IMR-90 (cell line): ENCODE results near the gene TSPAN16. TPM values are rescaled to one million over a fixed set of nuclear protein-coding genes. Genes with fewer than 3 reads are reported as not detected.
A peak's percentile ranks its signal among the peaks of the same experiment; 100 is the strongest.

Experiments
- ATAC-seq: fragments of 200-7000 bp; cut with Tn5 transposase; 2 replicates; pipeline ENCODE4 v1.9.1; 2020; ENCODE audit warnings: low read depth, mild to moderate bottlenecking, moderate library complexity
- BruUV-seq: library from RNA; stranded (reverse); fragments of 400-500 nt; replicated peaks from 2 replicates; lab custom pipeline; 2021; lab: Mats Ljungman, UMichigan
- CTCF ChIA-PET: fragments of 300-600 bp; formaldehyde crosslinking; extraction: SDS; loops from one replicate; lab custom pipeline; 2021; ENCODE audit warnings: antibody characterized with exemption; lab: Yijun Ruan, JAX
- POLR2A ChIA-PET: fragments of 300-600 bp; sonication (Branson Sonifier 250); formaldehyde crosslinking; loops from one replicate; lab custom pipeline; 2022; ENCODE audit warnings: antibody characterized with exemption; ENCODE audit not compliant: unreplicated experiment; lab: Charles Lee
- DNase-seq: peaks from one replicate; pipeline ENCODE4 v3.0.0; 2013
- H2AFZ ChIP-seq: replicated peaks from 2 replicates; pipeline ENCODE3; 2013; ENCODE audit warnings: low read length, mild to moderate bottlenecking; ENCODE audit not compliant: poor library complexity
- H2AK5ac ChIP-seq: 2 replicates; pipeline ENCODE4 v1.6.1; 2013; ENCODE audit warnings: low read depth, low read length, inconsistent platforms
- H2AK9ac ChIP-seq: replicated peaks from 2 replicates; pipeline ENCODE3; 2013; ENCODE audit warnings: mild to moderate bottlenecking, low read depth, low read length, moderate library complexity; ENCODE audit not compliant: poor library complexity
- H2BK120ac ChIP-seq: 2 replicates; pipeline ENCODE4 v1.6.1; 2013; ENCODE audit warnings: low read depth, low read length, inconsistent platforms
- H2BK15ac ChIP-seq: 3 replicates; pipeline ENCODE4 v1.6.1; 2013; ENCODE audit warnings: low read depth, low read length, inconsistent platforms
- H2BK20ac ChIP-seq: 2 replicates; pipeline ENCODE4 v1.6.1; 2013; ENCODE audit warnings: low read depth, mild to moderate bottlenecking, inconsistent platforms, low read length, moderate library complexity
- H2BK5ac ChIP-seq: 2 replicates; pipeline ENCODE4 v1.6.1; 2013; ENCODE audit warnings: mild to moderate bottlenecking, low read depth, low read length, inconsistent platforms; ENCODE audit not compliant: poor library complexity, severe bottlenecking
- H3K14ac ChIP-seq: replicated peaks from 2 replicates; pipeline ENCODE4 v1.6.1; 2013; ENCODE audit warnings: low read depth, low read length, inconsistent platforms
- H3K18ac ChIP-seq: 2 replicates; pipeline ENCODE4 v1.6.1; 2013; ENCODE audit warnings: low read depth, low read length, control low read depth
- H3K23ac ChIP-seq: 2 replicates; pipeline ENCODE4 v1.6.1; 2013; ENCODE audit warnings: low read depth, low read length, inconsistent platforms
- H3K27ac ChIP-seq: 2 replicates; pipeline ENCODE4 v1.5.1; 2013; ENCODE audit warnings: mild to moderate bottlenecking, control low read depth, low read length; ENCODE audit not compliant: insufficient read depth
- H3K27me3 ChIP-seq: 2 replicates; pipeline ENCODE4 v1.6.1; 2013; ENCODE audit warnings: low read length; ENCODE audit not compliant: control insufficient read depth, insufficient read depth
- H3K36me3 ChIP-seq: 2 replicates; pipeline ENCODE4 v1.6.1; 2013; ENCODE audit warnings: low read length, mixed read lengths; ENCODE audit not compliant: control insufficient read depth, insufficient read depth
- H3K4ac ChIP-seq: 2 replicates; pipeline ENCODE4 v1.6.1; 2013; ENCODE audit warnings: low read depth, low read length, inconsistent platforms
- H3K4me1 ChIP-seq: 2 replicates; pipeline ENCODE4 v1.6.1; 2013; ENCODE audit warnings: low read length, mixed read lengths; ENCODE audit not compliant: control insufficient read depth, insufficient read depth
- H3K4me2 ChIP-seq: 2 replicates; pipeline ENCODE4 v1.6.1; 2013; ENCODE audit warnings: low read depth, mild to moderate bottlenecking, control low read depth, low read length, moderate library complexity
- H3K4me3 ChIP-seq: 2 replicates; pipeline ENCODE4 v1.5.1; 2013; ENCODE audit warnings: low read depth, mild to moderate bottlenecking, control low read depth, low read length, moderate library complexity; ENCODE audit not compliant: insufficient read depth
- H3K56ac ChIP-seq: 2 replicates; pipeline ENCODE4 v1.6.1; 2013; ENCODE audit warnings: low read length, inconsistent platforms; ENCODE audit not compliant: insufficient read depth; ENCODE audit errors: extremely low read depth
- H3K79me1 ChIP-seq, 2 experiments: 2 replicates each; pipeline ENCODE4 v1.6.1; 2013; ENCODE audit warnings: low read length in 2 of 2, inconsistent platforms in 1 of 2, low read depth in 1 of 2
- H3K9ac ChIP-seq: 2 replicates; pipeline ENCODE4 v1.6.1; 2013; ENCODE audit warnings: low read depth, low read length, control low read depth
- H3K9me1 ChIP-seq: 2 replicates; pipeline ENCODE4 v1.6.1; 2013; ENCODE audit warnings: low read length, inconsistent platforms; ENCODE audit not compliant: insufficient read depth
- H3K9me3 ChIP-seq: 2 replicates; pipeline ENCODE4 v1.6.1; 2013; ENCODE audit warnings: low read length; ENCODE audit not compliant: control insufficient read depth, insufficient read depth
- H4K20me1 ChIP-seq: 2 replicates; pipeline ENCODE4 v1.6.1; 2013; ENCODE audit warnings: low read length, inconsistent platforms; ENCODE audit not compliant: insufficient read depth
- H4K5ac ChIP-seq: 2 replicates; pipeline ENCODE4 v1.6.1; 2013; ENCODE audit warnings: mild to moderate bottlenecking, low read depth, low read length, control low read depth
- H4K8ac ChIP-seq, 2 experiments: 2 replicates each; pipeline ENCODE4 v1.6.1; 2013; ENCODE audit warnings: low read depth in 2 of 2, low read length in 2 of 2, control low read depth in 1 of 2, inconsistent platforms in 1 of 2
- H4K91ac ChIP-seq: 2 replicates; pipeline ENCODE4 v1.6.1; 2013; ENCODE audit warnings: low read depth, low read length, inconsistent platforms; ENCODE audit not compliant: insufficient read depth
- BHLHE40 ChIP-seq: fragments of 150-350 bp; IDR thresholded peaks from 2 replicates; pipeline ENCODE4 v1.6.1; 2016; ENCODE audit warnings: mild to moderate bottlenecking, low read depth, low read length
- CEBPB ChIP-seq: IDR thresholded peaks from 2 replicates; pipeline ENCODE4 v1.6.1; 2012; ENCODE audit warnings: low read depth, low read length, improper control_type of control experiment
- FOS ChIP-seq: fragments of 150-350 bp; IDR thresholded peaks from 2 replicates; pipeline ENCODE4 v1.6.1; 2016; ENCODE audit warnings: low read depth, low read length
- MAZ ChIP-seq: IDR thresholded peaks from 2 replicates; pipeline ENCODE4 v1.6.1; 2012; ENCODE audit warnings: low read depth, mild to moderate bottlenecking, low read length, improper control_type of control experiment, moderate library complexity, borderline replicate concordance
- MXI1 ChIP-seq: IDR thresholded peaks from 2 replicates; pipeline ENCODE4 v1.6.1; 2012; ENCODE audit warnings: low read depth, mild to moderate bottlenecking, low read length, moderate library complexity, borderline replicate concordance
- NFE2L2 ChIP-seq: fragments of 150-350 bp; IDR thresholded peaks from 2 replicates; pipeline ENCODE4 v1.6.1; 2016; ENCODE audit warnings: low read depth, mild to moderate bottlenecking, low read length
- POLR2A ChIP-seq: IDR thresholded peaks from 2 replicates; pipeline ENCODE4 v1.6.1; 2012; ENCODE audit warnings: mild to moderate bottlenecking, low read depth, low read length
- RAD21 ChIP-seq: IDR thresholded peaks from 2 replicates; pipeline ENCODE4 v1.6.1; 2012; ENCODE audit warnings: low read length, improper control_type of control experiment
- RCOR1 ChIP-seq: IDR thresholded peaks from 2 replicates; pipeline ENCODE4 v1.6.1; 2012; ENCODE audit warnings: mild to moderate bottlenecking, low read length, improper control_type of control experiment; ENCODE audit not compliant: insufficient replicate concordance
- RFX5 ChIP-seq: IDR thresholded peaks from 2 replicates; pipeline ENCODE4 v1.8.0; 2012; ENCODE audit warnings: low read depth, mild to moderate bottlenecking, low read length, moderate library complexity
- WGBS, 2 experiments: methylation state at CpG; one replicate each; pipeline versions ENCODE4 v1.1.5 to v1.1.7; 2013; ENCODE audit warnings: missing lambda C conversion rate in 2 of 2; ENCODE audit not compliant: insufficient read length in 1 of 2; ENCODE audit errors: extremely low coverage in 2 of 2; 5-methylcytosine and 5-hydroxymethylcytosine counted together
- dilution Hi-C: fragments of 300-500 bp; cut with HindIII; formaldehyde crosslinking; loops from one replicate; pipeline ENCODE4 v1.14.3; 2018; ENCODE audit warnings: low sequenced_read_pairs; ENCODE audit not compliant: unreplicated experiment
- in situ Hi-C: fragments of 300-500 bp; cut with MboI; formaldehyde crosslinking; loops from 3 replicates; pipeline ENCODE4 v1.14.3; 2019; ENCODE audit warnings: low sequenced_read_pairs, inconsistent platforms, mixed read lengths
- intact Hi-C: fragments of 100-400 bp; cut with micrococcal nuclease; formaldehyde crosslinking; loops from 2 replicates; pipeline ENCODE4 v1.10.0; 2022
- polyA plus RNA-seq, 3 experiments: library from polyadenylated mRNA; depleted of rRNA; stranded (reverse); fragments of >200 nt; gene quantifications; 2 replicates each; pipeline ENCODE4 v1.2.3, GENCODE V29; 2012; ENCODE audit warnings: low replicate concordance in 1 of 3
- total RNA-seq: library from RNA; depleted of rRNA; stranded (reverse); fragments of >200 nt; gene quantifications from 2 replicates; pipeline ENCODE4 v1.2.3, GENCODE V29; 2012
- TF ChIP-seq, protein P1 (sequence below): conservative IDR thresholded peaks from 2 replicates; pipeline ENCODE4 v1.5.1; 2012; ENCODE audit warnings: mild to moderate bottlenecking, low read depth, low read length, improper control_type of control experiment
- TF ChIP-seq, protein P2 (sequence below): fragments of 150-350 bp; IDR thresholded peaks from 2 replicates; pipeline ENCODE4 v1.6.1; 2017; ENCODE audit warnings: mild to moderate bottlenecking, antibody characterized with exemption, low read length, low read depth
- TF ChIP-seq, protein P3 (sequence below): fragments of 150-350 bp; IDR thresholded peaks from 2 replicates; pipeline ENCODE4 v1.6.1; 2016; ENCODE audit warnings: low read depth, mild to moderate bottlenecking, low read length, moderate library complexity, borderline replicate concordance

Gene TSPAN16
- total and polyA plus RNA-seq, 2 of the 4 experiments (the other 2 are of a cell fraction): not detected

DNA sequence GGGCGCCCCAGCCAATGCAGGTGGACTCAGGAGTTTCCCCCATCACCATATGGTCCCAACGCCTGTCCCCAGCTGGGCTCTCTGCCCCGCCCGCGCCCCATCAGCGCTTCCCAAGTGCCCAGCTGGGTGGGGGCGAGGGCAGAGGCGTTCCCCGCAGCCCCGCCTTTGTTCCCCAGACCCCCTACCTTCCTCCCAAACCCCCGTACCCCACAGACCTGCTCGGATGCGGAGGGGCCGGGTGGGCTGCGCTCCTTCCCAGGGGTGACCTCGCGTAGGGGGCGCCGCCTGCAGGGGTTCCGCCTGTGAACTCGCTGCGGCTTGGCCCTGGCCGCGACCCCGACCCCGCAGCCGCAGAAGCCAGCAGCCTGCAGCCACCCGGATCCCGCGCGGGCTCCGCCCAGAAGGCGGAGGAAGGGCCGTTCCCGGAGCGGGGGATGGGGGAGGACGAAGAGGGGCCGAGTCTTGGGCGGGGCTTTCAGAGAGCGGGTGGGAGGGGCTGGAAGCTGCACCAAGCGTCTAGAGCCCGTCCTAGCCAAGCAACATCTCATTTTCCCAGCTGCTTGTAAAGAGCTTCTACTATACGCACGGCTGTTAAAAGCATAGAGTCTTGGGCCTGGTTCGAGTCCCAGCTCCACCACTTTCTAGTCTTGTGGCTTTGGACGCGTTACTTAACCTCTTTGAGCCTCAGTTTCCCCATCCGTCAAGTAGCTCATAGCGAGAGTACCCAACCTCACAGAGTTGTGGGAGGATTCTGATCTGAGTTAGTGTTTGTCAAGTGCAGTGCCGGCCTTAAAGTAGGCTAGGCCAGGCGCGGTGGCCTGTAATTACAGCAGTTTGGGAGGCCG, 43.5 kb downstream of the TSPAN16 start, which contains the start of gene RAB3D:
TSS of gene RAB3D (minus strand) at position 404 of the 845 bp plus-strand sequence. CDS start 2,258 bp downstream, outside the sequence.
- peaks cover 8% of the 10 kb centered on the region for H3K9me1 ChIP-seq
- ChIA-PET POLR2A (no interaction called here), CTCF (no interaction called here)
- H3K79me1 ChIP-seq: peaks cover 0 to 22% of the 10 kb centered on the region in 2 experiments; a peak in 3 of 4 replicates
- peaks cover 8% of the 10 kb centered on the region for H3K4me1 ChIP-seq
- peak within 1 kb of the TSS; percentile 54 for H3K56ac ChIP-seq
- no peaks in the 10 kb centered on the region for H3K27me3 ChIP-seq
- H4K5ac ChIP-seq: peak within 1 kb of the TSS; percentile 41; the same call in 1 of the 2 replicates
- H2BK20ac ChIP-seq: peak within 1 kb of the TSS; percentile 49; the same call in 1 of the 2 replicates
- peak; percentile 77 for DNase-seq
- H3K4me3 ChIP-seq: peak within 1 kb of the TSS; percentile 85
- peak within 1 kb of the TSS; percentile 60 for H3K27ac ChIP-seq
- peaks cover 9% of the 10 kb centered on the region; the same call in 1 of the 2 replicates for H4K20me1 ChIP-seq
- peak within 1 kb of the TSS; percentile 93 for H2AFZ ChIP-seq
- peaks cover 18% of the 10 kb centered on the region for H3K36me3 ChIP-seq
- H2AK9ac ChIP-seq: peak within 1 kb of the TSS; percentile 66
- H2BK15ac ChIP-seq: no peak within 1 kb of the TSS; the same call in 1 of the 3 replicates
- no peaks in the 10 kb centered on the region for H3K9me3 ChIP-seq
- H3K4ac ChIP-seq: peak within 1 kb of the TSS; percentile 74
- 1% methylated on average over 17 of the region's 53 CpGs; no CpG with 5 or more reads in 1 of the 2 experiments for WGBS, 2 experiments
- H2AK5ac ChIP-seq: peak within 1 kb of the TSS; percentile 75
- H2BK120ac ChIP-seq: peak within 1 kb of the TSS; percentile 32; the same call in 1 of the 2 replicates
- peak within 1 kb of the TSS; percentile 49 for H3K18ac ChIP-seq
- peak within 1 kb of the TSS; percentile 52 for H4K91ac ChIP-seq
- dilution Hi-C loops (no loop called here), intact Hi-C loops (loop anchor here (1.0 to 2.0 kb wide), 2 partner anchors 15 to 45 kb away; no protein-coding TSS in a partner anchor), in situ Hi-C loops (no loop called here)
- peak within 1 kb of the TSS; percentile 73 for H3K9ac ChIP-seq
- BruUV-seq: no TSS peak
- TF ChIP-seq FOS (no peak), RAD21 (0 out of 2 replicates have a peak, but pooled peaks have one; percentile 6), RCOR1 (no peak), MAZ (peak; percentile 83; the same call in 1 of the 2 replicates), MXI1 (no peak), POLR2A (no peak), NFE2L2 (no peak), BHLHE40 (no peak), RFX5 (no peak), CEBPB (no peak)
- TF ChIP-seq, protein P1, sequence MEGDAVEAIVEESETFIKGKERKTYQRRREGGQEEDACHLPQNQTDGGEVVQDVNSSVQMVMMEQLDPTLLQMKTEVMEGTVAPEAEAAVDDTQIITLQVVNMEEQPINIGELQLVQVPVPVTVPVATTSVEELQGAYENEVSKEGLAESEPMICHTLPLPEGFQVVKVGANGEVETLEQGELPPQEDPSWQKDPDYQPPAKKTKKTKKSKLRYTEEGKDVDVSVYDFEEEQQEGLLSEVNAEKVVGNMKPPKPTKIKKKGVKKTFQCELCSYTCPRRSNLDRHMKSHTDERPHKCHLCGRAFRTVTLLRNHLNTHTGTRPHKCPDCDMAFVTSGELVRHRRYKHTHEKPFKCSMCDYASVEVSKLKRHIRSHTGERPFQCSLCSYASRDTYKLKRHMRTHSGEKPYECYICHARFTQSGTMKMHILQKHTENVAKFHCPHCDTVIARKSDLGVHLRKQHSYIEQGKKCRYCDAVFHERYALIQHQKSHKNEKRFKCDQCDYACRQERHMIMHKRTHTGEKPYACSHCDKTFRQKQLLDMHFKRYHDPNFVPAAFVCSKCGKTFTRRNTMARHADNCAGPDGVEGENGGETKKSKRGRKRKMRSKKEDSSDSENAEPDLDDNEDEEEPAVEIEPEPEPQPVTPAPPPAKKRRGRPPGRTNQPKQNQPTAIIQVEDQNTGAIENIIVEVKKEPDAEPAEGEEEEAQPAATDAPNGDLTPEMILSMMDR: no peak
- TF ChIP-seq, protein P2, sequence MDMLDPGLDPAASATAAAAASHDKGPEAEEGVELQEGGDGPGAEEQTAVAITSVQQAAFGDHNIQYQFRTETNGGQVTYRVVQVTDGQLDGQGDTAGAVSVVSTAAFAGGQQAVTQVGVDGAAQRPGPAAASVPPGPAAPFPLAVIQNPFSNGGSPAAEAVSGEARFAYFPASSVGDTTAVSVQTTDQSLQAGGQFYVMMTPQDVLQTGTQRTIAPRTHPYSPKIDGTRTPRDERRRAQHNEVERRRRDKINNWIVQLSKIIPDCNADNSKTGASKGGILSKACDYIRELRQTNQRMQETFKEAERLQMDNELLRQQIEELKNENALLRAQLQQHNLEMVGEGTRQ: no peak
- TF ChIP-seq, protein P3, sequence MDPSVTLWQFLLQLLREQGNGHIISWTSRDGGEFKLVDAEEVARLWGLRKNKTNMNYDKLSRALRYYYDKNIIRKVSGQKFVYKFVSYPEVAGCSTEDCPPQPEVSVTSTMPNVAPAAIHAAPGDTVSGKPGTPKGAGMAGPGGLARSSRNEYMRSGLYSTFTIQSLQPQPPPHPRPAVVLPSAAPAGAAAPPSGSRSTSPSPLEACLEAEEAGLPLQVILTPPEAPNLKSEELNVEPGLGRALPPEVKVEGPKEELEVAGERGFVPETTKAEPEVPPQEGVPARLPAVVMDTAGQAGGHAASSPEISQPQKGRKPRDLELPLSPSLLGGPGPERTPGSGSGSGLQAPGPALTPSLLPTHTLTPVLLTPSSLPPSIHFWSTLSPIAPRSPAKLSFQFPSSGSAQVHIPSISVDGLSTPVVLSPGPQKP: no peak
- H4K8ac ChIP-seq: peak within 1 kb of the TSS; percentile 24 to 86; a peak in 3 of 4 replicates
- peak within 1 kb of the TSS; percentile 68; the same call in 1 of the 2 replicates for H3K23ac ChIP-seq
- peak; percentile 99 for ATAC-seq
- H2BK5ac ChIP-seq: no peak within 1 kb of the TSS
- peak within 1 kb of the TSS; percentile 95 for H3K14ac ChIP-seq
- H3K4me2 ChIP-seq: peak within 1 kb of the TSS; percentile 86
